ENCODE measurements around the gene TNFAIP3. TPM values are rescaled to one million over a fixed set of nuclear protein-coding genes. Genes with fewer than 3 reads are reported as not detected.
"Not testable (repeated sequence)": the region's sequence is repeated elsewhere in the genome, so short reads cannot be mapped to it uniquely, and the experiment has no call there.

Gene TNFAIP3
- total RNA-seq, 1 experiment from 2014 or later: 2.4 TPM

GRCh38 chr6:137878029-137878428 lies 11.0 kb downstream of the TNFAIP3 start:
- DNase-seq (ENCODE audit: low read depth): no peak

- DNase-seq (ENCODE audit: low read depth): no peak
These were observed 11.6 kb downstream of the TNFAIP3 start for GRCh38 chr6:137878486-137879285.

GRCh38 chr6:137879299-137879698 lies 12.2 kb downstream of the TNFAIP3 start:
- DNase-seq (ENCODE audit: low read depth): no peak

- DNase-seq (ENCODE audit: low read depth): no peak
These were observed 13.1 kb downstream of the TNFAIP3 start for GRCh38 chr6:137879885-137880745.

GRCh38 chr6:137880746-137881521 lies 13.9 kb downstream of the TNFAIP3 start:
- DNase-seq (ENCODE audit: low read depth): no peak

- DNase-seq (ENCODE audit: low read depth): no peak
These were observed 14.4 kb downstream of the TNFAIP3 start for GRCh38 chr6:137881522-137881886.

- peak; percentile 41 for DNase-seq (ENCODE audit: low read depth)
These were observed 15.3 kb downstream of the TNFAIP3 start for GRCh38 chr6:137882225-137882961.

- no peak for DNase-seq (ENCODE audit: low read depth)
These were observed 16.5 kb downstream of the TNFAIP3 start for GRCh38 chr6:137883400-137884148.

GRCh38 chr6:137884149-137884909 lies 17.3 kb downstream of the TNFAIP3 start:
- DNase-seq (ENCODE audit: low read depth): no peak

GRCh38 chr6:137884910-137885229 lies 17.8 kb downstream of the TNFAIP3 start:
- DNase-seq (ENCODE audit: low read depth): not testable (repeated sequence)

GRCh38 chr6:137886226-137886625 lies 19.2 kb downstream of the TNFAIP3 start:
- not testable (repeated sequence) for DNase-seq (ENCODE audit: low read depth)

- DNase-seq (ENCODE audit: low read depth): no peak
These were observed 24.0 kb downstream of the TNFAIP3 start for GRCh38 chr6:137890983-137891537.

GRCh38 chr6:137892271-137892708 lies 25.2 kb downstream of the TNFAIP3 start:
- peak; percentile 41 for DNase-seq (ENCODE audit: low read depth)

GRCh38 chr6:137893181-137893580 lies 26.1 kb downstream of the TNFAIP3 start:
- no peak for DNase-seq (ENCODE audit: low read depth)

GRCh38 chr6:137893726-137894125 lies 26.7 kb downstream of the TNFAIP3 start:
- DNase-seq (ENCODE audit: low read depth): no peak

- not testable (repeated sequence) for DNase-seq (ENCODE audit: low read depth)
These were observed 27.3 kb downstream of the TNFAIP3 start for GRCh38 chr6:137894378-137894777.

- DNase-seq (ENCODE audit: low read depth): peak; percentile 31
These were observed 27.8 kb downstream of the TNFAIP3 start for GRCh38 chr6:137894779-137895385.

- DNase-seq (ENCODE audit: low read depth): no peak
These were observed 29.6 kb downstream of the TNFAIP3 start for GRCh38 chr6:137896647-137897046.

GRCh38 chr6:137900815-137901214 lies 33.8 kb downstream of the TNFAIP3 start:
- no peak for DNase-seq (ENCODE audit: low read depth)

Data from LHCN-M2 (cell line).